ENCODE data around the gene FAM50B.

The FAM50B gene

GRCh38 chr6:3822747-3823445 is 26.3 kb upstream of the FAM50B start:
- no peak for DNase-seq

- no peak for DNase-seq
These were observed 25.5 kb upstream of the FAM50B start for GRCh38 chr6:3823671-3824070.

DNA sequence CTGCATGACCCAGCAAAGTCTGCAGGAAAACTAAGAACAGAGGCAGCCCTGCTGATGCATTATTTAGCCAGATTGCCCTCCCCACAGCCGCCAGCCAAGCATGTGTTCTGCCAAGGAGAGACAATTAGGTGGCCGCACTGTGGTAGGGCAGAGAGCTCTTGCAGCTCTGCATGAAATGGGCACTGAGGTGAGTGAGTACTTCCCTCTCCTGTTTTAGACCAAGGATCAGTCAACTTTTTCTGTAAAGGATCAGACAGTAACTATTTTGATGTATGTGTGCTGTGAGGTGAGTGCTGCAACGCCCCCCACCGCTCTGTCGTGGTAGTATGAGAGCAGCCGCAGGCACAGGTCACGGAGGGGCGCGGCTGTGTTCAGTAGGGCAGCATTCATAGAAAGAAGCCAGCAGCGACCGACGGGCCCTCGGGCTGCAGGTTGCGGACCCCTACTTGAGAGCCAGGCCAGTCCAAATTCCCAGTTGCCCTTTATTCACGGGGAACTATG is 23.8 kb upstream of the FAM50B start:
- DNase-seq = no peak

- no peak for DNase-seq
These were observed 23.2 kb upstream of the FAM50B start for GRCh38 chr6:3825851-3826581.

- no peak for DNase-seq
These were observed 19.9 kb upstream of the FAM50B start for GRCh38 chr6:3829285-3829684.

DNA sequence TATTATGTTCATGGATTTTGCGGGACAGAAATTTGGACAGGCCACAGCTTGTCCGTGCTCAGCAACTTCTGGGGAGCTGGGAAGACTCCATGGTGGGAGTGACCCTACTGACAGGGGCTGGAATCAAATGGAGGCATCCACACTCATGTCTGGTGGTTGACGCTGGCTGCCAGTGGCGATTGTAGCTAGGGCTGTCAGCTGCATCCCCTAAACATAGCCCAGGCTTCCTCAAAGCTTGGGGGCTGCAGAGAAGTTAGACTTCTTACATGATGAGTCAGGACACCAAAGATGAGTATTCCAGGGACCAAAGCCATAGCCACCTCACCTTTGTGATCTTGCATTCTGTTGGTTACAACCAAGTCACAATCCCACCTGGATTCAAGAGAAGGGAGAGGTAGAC is 18.4 kb upstream of the FAM50B start:
- no peak for DNase-seq

DNA sequence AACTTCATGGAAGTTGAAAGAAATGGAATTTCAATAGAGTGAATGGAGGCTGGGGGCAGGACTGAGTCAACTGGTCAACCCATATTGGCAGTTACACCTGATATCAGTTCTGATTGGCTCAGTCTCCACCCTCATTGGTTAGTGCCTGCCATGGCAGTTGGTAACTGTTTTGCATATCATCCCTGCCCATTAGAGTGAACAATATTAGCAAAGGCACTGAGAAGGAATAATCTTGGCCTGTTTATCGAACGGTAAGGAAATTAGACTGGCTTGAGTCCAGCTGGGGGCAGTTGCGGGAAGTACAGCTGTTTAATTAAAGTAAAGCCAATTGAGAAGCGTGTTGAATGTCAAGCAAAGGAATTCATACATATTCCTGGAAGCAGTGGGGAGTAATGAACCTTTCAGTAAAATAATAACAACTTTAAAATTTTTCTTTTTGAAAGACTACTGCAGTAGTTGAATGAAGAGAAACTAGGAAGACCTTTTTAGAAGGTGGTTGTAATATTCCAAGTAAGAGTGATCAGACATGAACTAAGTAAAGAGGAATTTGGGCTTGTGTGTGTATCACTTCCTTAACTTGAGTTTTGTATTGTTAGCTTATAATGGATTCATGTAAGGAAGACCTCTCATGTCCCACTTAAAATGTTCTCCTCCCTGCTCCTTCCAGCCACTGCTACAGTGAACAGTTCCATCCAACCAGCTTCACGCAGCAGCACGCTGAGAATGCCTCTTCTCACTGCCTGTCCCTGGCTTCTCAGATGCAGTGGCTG is 17.2 kb upstream of the FAM50B start:
- no peak for DNase-seq

DNA sequence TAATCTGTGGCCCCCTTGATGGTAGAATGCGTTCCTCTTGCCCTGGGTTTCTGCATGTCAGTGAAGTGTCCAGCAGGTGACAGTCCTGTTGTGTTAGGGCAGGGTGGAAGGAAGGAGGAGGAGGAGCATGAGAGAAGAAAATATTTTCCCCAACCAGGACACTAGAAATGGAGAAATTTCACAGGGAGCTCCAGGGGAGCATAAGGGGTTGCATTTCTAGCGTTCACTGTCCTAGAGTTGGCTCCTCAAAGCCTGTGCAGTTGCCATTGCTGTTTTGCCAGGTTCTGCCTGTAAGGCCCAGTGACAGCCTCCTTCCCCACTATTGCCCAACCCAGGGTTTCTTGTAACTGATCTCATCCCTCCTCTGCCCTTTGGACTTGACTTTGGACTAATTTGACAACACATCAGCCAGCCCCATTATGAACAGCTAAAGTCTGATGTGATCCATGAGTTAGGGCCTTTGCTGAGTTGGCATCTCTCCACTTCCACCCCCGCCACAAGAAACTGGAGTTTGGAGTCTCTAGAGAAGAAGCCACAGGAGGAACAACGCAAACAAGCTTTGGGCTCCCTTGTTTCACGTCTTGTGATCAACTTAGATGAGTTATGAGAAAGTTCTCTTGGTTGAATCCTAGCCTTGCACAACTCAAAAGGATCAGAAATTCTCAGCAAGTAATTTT is 14.0 kb upstream of the FAM50B start:
- no peak for DNase-seq

DNA sequence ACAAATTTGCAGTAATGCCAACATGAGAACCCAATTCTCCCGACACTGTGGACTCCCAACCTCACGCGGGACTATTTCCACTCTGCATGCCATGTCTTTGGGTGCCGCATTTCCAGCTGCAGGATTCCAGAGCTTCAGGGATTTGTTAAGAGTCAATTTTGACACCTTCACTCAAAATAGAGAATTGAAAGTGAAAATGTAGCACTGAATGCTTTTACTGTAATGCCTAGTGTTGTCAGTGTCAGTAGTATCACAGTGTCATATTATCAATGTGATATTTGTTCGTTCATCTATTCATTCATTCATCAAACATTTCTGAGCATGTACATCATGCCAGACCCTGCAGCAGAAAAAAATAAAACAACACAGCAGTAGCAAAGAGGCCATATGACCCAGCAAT is 13.4 kb upstream of the FAM50B start:
- DNase-seq = no peak

- DNase-seq = no peak
These were observed 12.6 kb upstream of the FAM50B start for GRCh38 chr6:3836566-3836965.

DNA sequence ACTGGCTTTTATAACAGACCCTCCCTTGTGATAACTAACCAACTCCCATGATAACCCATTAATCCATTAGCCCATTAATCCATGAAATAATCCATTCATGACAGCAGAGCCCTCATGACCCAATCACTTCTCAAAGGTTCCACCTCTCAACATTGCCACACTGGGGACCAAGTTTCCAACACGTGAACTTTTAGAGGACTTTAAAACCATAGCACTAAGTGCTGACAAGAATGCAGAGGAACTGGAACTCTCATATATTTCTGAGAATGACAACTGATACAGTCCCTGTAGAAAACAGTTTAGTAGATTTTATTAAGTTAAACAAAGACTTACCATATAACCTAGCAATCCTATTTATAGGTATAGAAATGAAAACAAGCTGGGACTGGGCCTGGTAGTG is 11.4 kb upstream of the FAM50B start:
- no peak for DNase-seq

DNA sequence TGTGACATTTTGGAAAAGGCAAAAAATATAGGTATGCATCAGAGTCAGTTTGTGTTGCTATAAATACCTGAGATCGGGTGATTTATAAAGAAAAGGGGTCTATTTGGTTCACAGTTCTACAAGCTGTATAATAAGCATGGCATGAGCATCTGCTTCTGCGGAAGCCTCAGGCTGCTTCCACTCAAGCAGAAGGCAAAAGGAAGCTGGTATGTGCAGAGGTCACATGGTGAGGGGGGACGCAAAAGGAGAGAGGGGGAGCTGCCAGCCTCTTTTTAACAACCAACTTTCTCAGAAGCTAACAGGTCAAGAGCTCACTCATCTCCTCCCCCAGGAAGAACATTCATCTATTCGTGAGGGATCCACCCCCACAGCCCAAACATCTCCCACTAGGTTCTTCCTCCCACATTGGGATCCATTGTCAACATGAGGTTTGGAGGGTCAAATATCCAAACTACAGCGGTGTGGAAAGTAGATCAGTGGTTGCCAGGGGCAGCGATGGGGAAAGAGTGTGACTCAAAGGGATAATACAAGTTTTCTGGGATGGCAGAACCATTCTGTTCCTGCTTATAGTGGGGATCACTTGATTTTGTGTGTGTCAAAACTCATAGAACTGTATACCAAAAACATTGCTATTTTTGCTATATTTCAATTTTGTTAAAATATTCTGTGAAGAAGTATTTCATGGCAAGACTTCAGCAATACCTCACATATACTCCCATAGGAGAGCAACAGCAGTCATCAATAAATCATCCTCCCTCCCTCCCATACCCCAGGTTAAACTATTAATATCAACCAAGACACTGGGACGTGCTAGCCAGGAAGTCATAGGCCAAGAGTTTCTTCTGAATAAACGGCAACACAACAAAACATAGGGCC is 9.9 kb upstream of the FAM50B start:
- DNase-seq = no peak

- DNase-seq = no peak
These were observed 8.1 kb upstream of the FAM50B start for GRCh38 chr6:3841066-3841454.

DNA sequence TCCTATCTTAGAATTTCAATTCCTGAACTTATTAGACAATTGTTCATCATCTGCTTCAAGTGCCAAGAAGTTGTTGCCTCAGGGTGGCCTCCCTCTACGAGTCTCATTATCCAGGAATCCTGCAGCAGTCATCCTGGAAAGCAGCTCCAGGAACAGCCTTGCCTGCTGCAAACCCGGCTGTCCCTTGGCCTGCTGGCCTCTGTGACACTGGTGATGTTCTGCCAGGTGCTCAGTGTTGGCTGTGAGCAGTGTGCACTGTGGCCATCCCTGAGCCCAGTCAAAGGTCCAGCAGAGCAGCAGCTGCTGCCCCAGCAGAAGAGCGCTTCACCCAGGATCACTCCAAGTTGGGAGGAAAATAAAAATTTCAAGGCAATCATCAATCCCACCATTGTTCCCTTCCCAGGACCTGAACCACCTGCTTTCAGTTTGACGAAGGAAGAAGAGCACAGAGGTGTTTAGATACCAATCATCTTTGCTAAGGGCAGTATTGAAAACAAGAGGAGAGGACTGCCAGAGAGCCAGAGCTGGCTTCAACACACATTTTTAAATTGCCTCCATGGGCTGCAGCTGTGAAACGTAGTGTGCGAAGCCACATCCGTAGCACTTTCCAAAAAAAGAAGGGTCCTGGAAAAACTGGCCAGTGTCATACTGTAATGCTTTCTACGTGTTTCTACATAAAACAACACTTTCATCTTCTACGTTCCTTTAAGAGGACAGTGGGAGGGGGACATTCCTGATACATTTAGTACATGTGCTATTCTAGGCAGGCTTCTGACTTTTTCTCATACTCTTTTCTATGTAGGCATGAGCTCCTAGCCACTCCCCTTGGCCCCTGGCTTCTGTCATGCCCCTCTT is 7.2 kb upstream of the FAM50B start:
- no peak for DNase-seq

DNA sequence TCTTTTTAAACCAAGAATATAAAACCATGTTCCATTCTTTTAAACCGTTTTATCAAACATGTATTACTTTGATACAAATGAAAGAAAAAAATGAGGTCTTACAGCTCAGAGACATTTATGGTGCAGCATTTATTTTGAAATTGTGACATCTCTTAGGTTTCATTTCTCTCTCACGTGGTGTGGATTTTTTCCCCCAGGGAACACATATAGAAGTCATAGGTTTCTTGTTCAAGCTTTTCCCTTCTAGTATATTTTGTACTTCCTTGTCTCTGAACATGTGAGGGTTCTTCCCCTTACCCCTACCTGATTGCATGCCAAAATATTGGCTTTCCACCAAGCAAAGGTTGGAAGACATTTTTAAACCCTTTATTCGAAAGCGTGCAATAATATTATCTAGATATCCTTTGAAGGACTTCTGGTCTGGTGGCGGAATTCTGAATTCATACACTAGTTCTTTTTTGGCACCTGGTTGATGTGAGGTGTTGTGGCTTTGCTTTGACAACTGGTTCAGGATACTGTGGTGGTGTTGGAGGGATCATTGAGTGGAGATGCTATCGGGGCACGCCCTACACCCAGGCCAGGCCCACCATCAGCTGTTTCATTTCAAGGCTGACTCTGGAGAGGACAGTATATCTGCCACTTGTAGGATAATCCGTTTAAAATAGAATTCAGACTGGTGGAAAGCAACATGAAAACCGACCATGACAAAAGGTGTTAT is 5.6 kb upstream of the FAM50B start:
- no peak for DNase-seq

DNA sequence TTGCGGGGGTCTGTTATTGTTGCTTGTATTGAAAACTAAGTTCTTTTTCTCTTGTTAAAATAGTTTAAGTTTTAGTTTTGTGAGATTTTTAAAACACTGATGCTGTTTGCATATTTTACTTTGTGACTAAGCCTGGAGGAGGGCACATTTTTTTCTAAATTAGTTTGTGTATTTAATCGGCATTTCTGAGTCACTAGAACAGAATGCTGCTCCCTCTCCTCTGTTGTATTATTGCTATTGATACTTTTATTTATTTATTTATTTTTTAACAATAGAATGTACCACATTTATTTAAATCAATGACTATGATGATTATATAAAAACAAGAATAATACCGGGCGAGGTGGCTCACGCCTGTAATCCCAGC is 5.1 kb upstream of the FAM50B start:
- DNase-seq = no peak

DNA sequence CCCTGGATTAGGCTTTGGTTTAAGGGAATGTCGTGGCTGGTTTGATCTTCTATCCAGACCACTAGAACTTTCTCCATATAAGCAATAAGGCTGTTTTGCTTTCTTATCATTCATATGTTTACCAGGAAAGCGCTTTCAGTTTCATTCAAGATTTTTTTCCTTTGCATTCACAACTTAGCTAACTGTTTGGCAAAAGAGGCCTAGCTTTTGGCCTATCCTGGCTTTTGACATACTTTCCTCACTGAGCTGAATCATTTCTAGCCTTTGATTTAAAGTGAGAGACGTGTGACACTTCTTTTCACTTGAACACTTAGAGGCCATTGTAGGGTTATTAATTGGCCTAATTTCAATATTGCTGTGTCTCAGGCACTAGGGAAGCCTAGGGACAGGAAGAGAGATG is 1.7 kb upstream of the FAM50B start:
- DNase-seq = no peak

GRCh38 chr6:3848380-3848779 is 793 bp upstream of the FAM50B start:
- no peak for DNase-seq

- no peak for DNase-seq
These were observed 693 bp downstream of the FAM50B start for GRCh38 chr6:3849681-3850450.

All from NCI-H1092 treated with DMSO at 0.1 percent for 48 hours (cell line).